H9 (cell line): ENCODE results near the gene GHRHR. TPM values are rescaled to one million over a fixed set of nuclear protein-coding genes. Genes with fewer than 3 reads are reported as not detected.

Experiments
- DNase-seq: peaks from one replicate; pipeline ENCODE4 v3.0.0-alpha.2; 2017
- H2AFZ ChIP-seq: one replicate; pipeline ENCODE4 v1.6.1; 2013; ENCODE audit warnings: mild to moderate bottlenecking, low read length, control low read depth, moderate library complexity
- H2AK5ac ChIP-seq: 2 replicates; pipeline ENCODE4 v1.6.1; 2013; ENCODE audit warnings: low read length, control low read depth, mixed read lengths; ENCODE audit not compliant: insufficient read length
- H2BK120ac ChIP-seq: one replicate; pipeline ENCODE4 v1.6.1; 2013; ENCODE audit warnings: low read depth, mild to moderate bottlenecking, low read length, control low read depth, inconsistent platforms; ENCODE audit not compliant: poor library complexity, severe bottlenecking
- H2BK12ac ChIP-seq: 2 replicates; pipeline ENCODE4 v1.6.1; 2013; ENCODE audit warnings: low read length, control low read depth, mixed read lengths, low read depth; ENCODE audit not compliant: insufficient read length
- H2BK15ac ChIP-seq: 2 replicates; pipeline ENCODE4 v1.6.1; 2013; ENCODE audit warnings: low read depth, low read length, control low read depth
- H2BK20ac ChIP-seq: one replicate; pipeline ENCODE4 v1.6.1; 2013; ENCODE audit warnings: low read depth, mild to moderate bottlenecking, low read length, control low read depth, inconsistent platforms; ENCODE audit not compliant: poor library complexity, severe bottlenecking
- H2BK5ac ChIP-seq: 2 replicates; pipeline ENCODE4 v1.6.1; 2013; ENCODE audit warnings: low read length, control low read depth, mixed read lengths; ENCODE audit not compliant: insufficient read length
- H3K14ac ChIP-seq: 2 replicates; pipeline ENCODE4 v1.6.1; 2013; ENCODE audit warnings: low read length, control low read depth; ENCODE audit not compliant: insufficient read depth
- H3K18ac ChIP-seq: 2 replicates; pipeline ENCODE4 v1.6.1; 2013; ENCODE audit warnings: low read depth, mild to moderate bottlenecking, mixed read lengths, low read length, control low read depth; ENCODE audit not compliant: insufficient read length
- H3K23ac ChIP-seq: 2 replicates; pipeline ENCODE4 v1.6.1; 2013; ENCODE audit warnings: low read length, control low read depth, mixed read lengths, low read depth; ENCODE audit not compliant: insufficient read length
- H3K23me2 ChIP-seq: 2 replicates; pipeline ENCODE4 v1.6.1; 2013; ENCODE audit warnings: low read depth, mild to moderate bottlenecking, mixed read lengths, low read length, control low read depth; ENCODE audit not compliant: insufficient read length, poor library complexity, severe bottlenecking
- H3K27ac ChIP-seq: 2 replicates; pipeline ENCODE4 v1.5.1; 2013; ENCODE audit warnings: low read length, control low read depth, mixed read lengths, low read depth; ENCODE audit not compliant: insufficient read length
- H3K27me3 ChIP-seq: 2 replicates; pipeline ENCODE4 v1.6.1; 2013; ENCODE audit warnings: low read length, control low read depth, inconsistent platforms; ENCODE audit not compliant: insufficient read depth
- H3K4ac ChIP-seq: 2 replicates; pipeline ENCODE4 v1.6.1; 2013; ENCODE audit warnings: low read depth, mild to moderate bottlenecking, control low read depth, inconsistent platforms, low read length, moderate library complexity
- H3K4me1 ChIP-seq: 2 replicates; pipeline ENCODE4 v1.6.1; 2013; ENCODE audit warnings: low read length, control low read depth, inconsistent platforms; ENCODE audit not compliant: insufficient read depth
- H3K4me2 ChIP-seq: 2 replicates; pipeline ENCODE4 v1.6.1; 2013; ENCODE audit warnings: low read length, control low read depth, mixed read lengths; ENCODE audit not compliant: insufficient read length, insufficient read depth
- H3K56ac ChIP-seq: 2 replicates; pipeline ENCODE4 v1.6.1; 2013; ENCODE audit warnings: low read depth, mild to moderate bottlenecking, mixed read lengths, low read length, control low read depth; ENCODE audit not compliant: insufficient read length
- H3K79me1 ChIP-seq: 2 replicates; pipeline ENCODE4 v1.6.1; 2013; ENCODE audit warnings: low read depth, mild to moderate bottlenecking, moderate library complexity, low read length, control low read depth, inconsistent platforms; ENCODE audit not compliant: insufficient read depth, poor library complexity, severe bottlenecking
- H3K79me2 ChIP-seq: 2 replicates; pipeline ENCODE4 v1.6.1; 2013; ENCODE audit warnings: low read length, control low read depth, inconsistent platforms; ENCODE audit not compliant: insufficient read depth
- H3K9ac ChIP-seq: 2 replicates; pipeline ENCODE4 v1.6.1; 2013; ENCODE audit warnings: low read length, control low read depth, mixed read lengths; ENCODE audit not compliant: insufficient read length; ENCODE audit errors: extremely low read depth
- H3K9me3 ChIP-seq: one replicate; pipeline ENCODE4 v1.6.1; 2013; ENCODE audit warnings: low read depth, low read length, inconsistent platforms; ENCODE audit not compliant: control insufficient read depth
- H3T11ph ChIP-seq: one replicate; pipeline ENCODE4 v1.6.1; 2013; ENCODE audit warnings: mild to moderate bottlenecking, low read length, control low read depth, inconsistent platforms
- H4K20me1 ChIP-seq: one replicate; pipeline ENCODE4 v1.6.1; 2013; ENCODE audit not compliant: control insufficient read depth, insufficient read length, insufficient read depth
- H4K5ac ChIP-seq: 2 replicates; pipeline ENCODE4 v1.6.1; 2013; ENCODE audit warnings: low read depth, mild to moderate bottlenecking, mixed read lengths, low read length, control low read depth; ENCODE audit not compliant: insufficient read length
- H4K8ac ChIP-seq: replicated peaks from 2 replicates; pipeline ENCODE4 v1.6.1; 2013; ENCODE audit warnings: low read length, control low read depth, mixed read lengths, low read depth; ENCODE audit not compliant: insufficient read length
- H4K91ac ChIP-seq: 2 replicates; pipeline ENCODE4 v1.6.1; 2013; ENCODE audit warnings: low read depth, mild to moderate bottlenecking, moderate library complexity, mixed read lengths, low read length, control low read depth; ENCODE audit not compliant: insufficient read length
- H3K27ac Mint-ChIP-seq, 3 experiments: 2 replicates in 2 of 3; 3 replicates in 1 of 3; pipeline ENCODE4 v1.8.0; 2020 to 2021; ENCODE audit warnings: mixed read lengths in 3 of 3, mild to moderate bottlenecking in 1 of 3, moderate library complexity in 1 of 3
- H3K27me3 Mint-ChIP-seq: 2 replicates; pipeline ENCODE4 v1.8.0; 2021; ENCODE audit warnings: low read depth, mild to moderate bottlenecking, moderate library complexity, mixed read lengths
- H3K36me3 Mint-ChIP-seq, 3 experiments: 2 replicates in 2 of 3; 3 replicates in 1 of 3; pipeline ENCODE4 v1.8.0; 2020 to 2021; ENCODE audit warnings: low read depth in 3 of 3, mixed read lengths in 3 of 3; ENCODE audit not compliant: insufficient read depth in 1 of 3
- H3K4me1 Mint-ChIP-seq, 2 experiments: 2 replicates each; pipeline ENCODE4 v1.8.0; 2020; ENCODE audit warnings: mixed read lengths in 2 of 2
- H3K4me3 Mint-ChIP-seq, 2 experiments: 2 replicates in 1 of 2; 3 replicates in 1 of 2; pipeline ENCODE4 v1.8.0; 2020 to 2021; ENCODE audit warnings: mild to moderate bottlenecking in 2 of 2, mixed read lengths in 2 of 2, moderate library complexity in 1 of 2
- H3K9me3 Mint-ChIP-seq, 2 experiments: 2 replicates in 1 of 2; 3 replicates in 1 of 2; pipeline ENCODE4 v1.8.0; 2020; ENCODE audit warnings: mild to moderate bottlenecking in 2 of 2, mixed read lengths in 2 of 2, moderate library complexity in 1 of 2
- WGBS: extraction: QIAGEN DNeasy Blood & Tissue Kit; methylation state at CpG from one replicate; pipeline ENCODE4 v1.1.7; 2013; ENCODE audit warnings: missing lambda C conversion rate, low lambda C conversion rate, mixed read lengths; ENCODE audit not compliant: insufficient read length; ENCODE audit errors: extremely low coverage; 5-methylcytosine and 5-hydroxymethylcytosine counted together
- total RNA-seq: library from RNA; stranded (reverse); gene quantifications from 2 replicates; pipeline ENCODE4 v1.2.1, GENCODE V29; 2021
- TF ChIP-seq, protein P1 (sequence below): fragments of 200-600 bp; sonication (generic); conservative IDR thresholded peaks from 3 replicates; pipeline ENCODE4 v1.8.0; 2021; ENCODE audit warnings: antibody characterized with exemption, mild to moderate bottlenecking

GHRHR gene
- total RNA-seq, 1 experiment from 2014 or later: 7.4 TPM

DNA sequence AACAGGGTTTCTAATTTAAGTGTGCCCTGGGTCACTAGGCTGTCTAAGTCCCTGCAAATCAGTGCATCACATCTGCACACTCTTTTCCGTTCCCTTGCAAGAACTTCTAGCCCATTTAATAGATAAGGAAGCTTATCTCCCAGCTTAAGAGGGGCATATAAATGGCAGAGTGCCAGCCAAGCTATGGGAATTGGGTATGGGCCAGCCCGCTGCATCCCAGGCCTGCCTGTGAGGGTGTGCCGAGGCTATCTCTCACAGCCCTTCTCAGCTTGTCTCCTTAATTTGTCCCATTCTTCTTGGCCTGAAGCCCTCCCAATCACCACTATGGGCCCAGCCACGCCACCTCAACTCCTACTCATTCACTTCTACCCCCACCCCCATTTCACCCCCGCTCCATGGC lies 37.4 kb upstream of the GHRHR start:
- no CpG with 5 or more reads among the region's 5 CpGs for WGBS
- H3K4ac ChIP-seq: no peak overlapping the region
- H3K27ac ChIP-seq: no peak overlapping the region
- no peak overlapping the region for H3K4me2 ChIP-seq
- Mint-ChIP-seq H3K36me3 (no peaks in the 10 kb centered on the region), H3K27ac (no peak overlapping the region), H3K4me1 (peaks cover 0 to 3% of the 10 kb centered on the region in 2 experiments; a peak in 2 of 4 replicates), H3K9me3 (no peaks in the 10 kb centered on the region; a peak in 1 of 5 replicates), H3K27me3 (peaks cover 42% of the 10 kb centered on the region), H3K4me3 (no peak overlapping the region)
- no peak overlapping the region for H4K5ac ChIP-seq
- no peak overlapping the region for H2AFZ ChIP-seq
- no peak overlapping the region for H3K56ac ChIP-seq
- H3K23ac ChIP-seq: no peak overlapping the region
- H4K20me1 ChIP-seq: no peaks in the 10 kb centered on the region
- H2AK5ac ChIP-seq: no peak overlapping the region
- TF ChIP-seq, protein P1, sequence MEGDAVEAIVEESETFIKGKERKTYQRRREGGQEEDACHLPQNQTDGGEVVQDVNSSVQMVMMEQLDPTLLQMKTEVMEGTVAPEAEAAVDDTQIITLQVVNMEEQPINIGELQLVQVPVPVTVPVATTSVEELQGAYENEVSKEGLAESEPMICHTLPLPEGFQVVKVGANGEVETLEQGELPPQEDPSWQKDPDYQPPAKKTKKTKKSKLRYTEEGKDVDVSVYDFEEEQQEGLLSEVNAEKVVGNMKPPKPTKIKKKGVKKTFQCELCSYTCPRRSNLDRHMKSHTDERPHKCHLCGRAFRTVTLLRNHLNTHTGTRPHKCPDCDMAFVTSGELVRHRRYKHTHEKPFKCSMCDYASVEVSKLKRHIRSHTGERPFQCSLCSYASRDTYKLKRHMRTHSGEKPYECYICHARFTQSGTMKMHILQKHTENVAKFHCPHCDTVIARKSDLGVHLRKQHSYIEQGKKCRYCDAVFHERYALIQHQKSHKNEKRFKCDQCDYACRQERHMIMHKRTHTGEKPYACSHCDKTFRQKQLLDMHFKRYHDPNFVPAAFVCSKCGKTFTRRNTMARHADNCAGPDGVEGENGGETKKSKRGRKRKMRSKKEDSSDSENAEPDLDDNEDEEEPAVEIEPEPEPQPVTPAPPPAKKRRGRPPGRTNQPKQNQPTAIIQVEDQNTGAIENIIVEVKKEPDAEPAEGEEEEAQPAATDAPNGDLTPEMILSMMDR: no peak
- H3K23me2 ChIP-seq: no peaks in the 10 kb centered on the region
- H2BK15ac ChIP-seq: no peak overlapping the region
- H3K79me2 ChIP-seq: no peaks in the 10 kb centered on the region
- no peak overlapping the region for H3K18ac ChIP-seq
- H3K4me1 ChIP-seq: no peaks in the 10 kb centered on the region
- no peak overlapping the region for H2BK20ac ChIP-seq
- H3K27me3 ChIP-seq: no peaks in the 10 kb centered on the region
- H4K91ac ChIP-seq: no peak overlapping the region
- no peak overlapping the region for H3K14ac ChIP-seq
- no peak overlapping the region for H4K8ac ChIP-seq
- H3T11ph ChIP-seq: no peak overlapping the region
- no peak for DNase-seq
- H2BK5ac ChIP-seq: no peak overlapping the region
- no peak overlapping the region for H2BK120ac ChIP-seq
- H2BK12ac ChIP-seq: no peak overlapping the region
- no peaks in the 10 kb centered on the region for H3K79me1 ChIP-seq
- H3K9ac ChIP-seq: no peak overlapping the region
- no peaks in the 10 kb centered on the region for H3K9me3 ChIP-seq
